SK-N-SH treated with all-trans-retinoic acid at 6 μM for 48 hours (cell line): ENCODE results near the gene DAGLA.

Experiments
- ATAC-seq: fragments of 200-7000 bp; cut with Tn5 transposase; 3 replicates; pipeline ENCODE4 v1.9.1; 2020; ENCODE audit warnings: mild to moderate bottlenecking, moderate library complexity
- BACH2 ChIP-seq: fragments of 250-450 bp; sonication (Bioruptor Pico); IDR thresholded peaks from 2 replicates; pipeline ENCODE4 v1.9.0; 2021; ENCODE audit warnings: mild to moderate bottlenecking, borderline replicate concordance
- ESRRG ChIP-seq: fragments of 250-450 bp; sonication (Bioruptor Pico); IDR thresholded peaks from 2 replicates; pipeline ENCODE4 v1.6.1; 2021; ENCODE audit warnings: mild to moderate bottlenecking
- GLIS3 ChIP-seq: fragments of 250-450 bp; sonication (Bioruptor Pico); IDR thresholded peaks from 2 replicates; pipeline ENCODE4 v1.5.0; 2020; ENCODE audit warnings: mild to moderate bottlenecking, moderate library complexity
- OSR1 ChIP-seq: fragments of 250-450 bp; sonication (Bioruptor Pico); IDR thresholded peaks from 2 replicates; pipeline ENCODE4 v1.8.0; 2022; ENCODE audit warnings: moderate library complexity, mild to moderate bottlenecking, inconsistent platforms
- PATZ1 ChIP-seq: fragments of 250-450 bp; sonication (Bioruptor Pico); IDR thresholded peaks from 2 replicates; pipeline ENCODE4 v1.8.0; 2020; ENCODE audit warnings: mild to moderate bottlenecking, moderate library complexity, borderline replicate concordance
- POU6F1 ChIP-seq: fragments of 250-450 bp; sonication (Bioruptor Pico); IDR thresholded peaks from 2 replicates; pipeline ENCODE4 v1.8.0; 2021; ENCODE audit warnings: low read depth, mild to moderate bottlenecking, moderate library complexity, borderline replicate concordance
- PPARA ChIP-seq: fragments of 250-450 bp; sonication (Bioruptor Pico); IDR thresholded peaks from 2 replicates; pipeline ENCODE4 v1.5.0; 2020; ENCODE audit warnings: mild to moderate bottlenecking, borderline replicate concordance
- TCF4 ChIP-seq: fragments of 250-450 bp; sonication (Bioruptor Pico); IDR thresholded peaks from 2 replicates; pipeline ENCODE4 v1.8.0; 2021; ENCODE audit warnings: mild to moderate bottlenecking, moderate library complexity, borderline replicate concordance
- TOX ChIP-seq: fragments of 250-450 bp; sonication (Bioruptor Pico); IDR thresholded peaks from 2 replicates; pipeline ENCODE4 v1.8.0; 2021; ENCODE audit warnings: mild to moderate bottlenecking, moderate library complexity, borderline replicate concordance
- ZFP3 ChIP-seq: fragments of 250-450 bp; sonication (Bioruptor Pico); IDR thresholded peaks from 2 replicates; pipeline ENCODE4 v1.5.0; 2020; ENCODE audit warnings: mild to moderate bottlenecking, moderate library complexity
- ZFP30 ChIP-seq: fragments of 450-650 bp; formaldehyde crosslinking; IDR thresholded peaks from 2 replicates; pipeline ENCODE4 v1.5.0; 2022; ENCODE audit warnings: mild to moderate bottlenecking, moderate library complexity
- ZNF565 ChIP-seq: fragments of 450-650 bp; formaldehyde crosslinking; conservative IDR thresholded peaks from 2 replicates; pipeline ENCODE4 v1.5.0; 2020; ENCODE audit warnings: low read depth, mild to moderate bottlenecking, moderate library complexity
- ZNF70 ChIP-seq: fragments of 450-650 bp; formaldehyde crosslinking; IDR thresholded peaks from 2 replicates; pipeline ENCODE4 v1.5.0; 2020; ENCODE audit warnings: mild to moderate bottlenecking, moderate library complexity
- ZNF8 ChIP-seq: fragments of 450-650 bp; formaldehyde crosslinking; IDR thresholded peaks from 2 replicates; pipeline ENCODE4 v1.5.0; 2020; ENCODE audit warnings: mild to moderate bottlenecking, moderate library complexity
- TF ChIP-seq, protein P1 (sequence below): fragments of 250-450 bp; sonication (Bioruptor Pico); IDR thresholded peaks from 2 replicates; pipeline ENCODE4 v1.5.0; 2020; ENCODE audit warnings: mild to moderate bottlenecking, moderate library complexity
- TF ChIP-seq, protein P2 (sequence below): fragments of 250-450 bp; sonication (Bioruptor Pico); IDR thresholded peaks from 2 replicates; pipeline ENCODE4 v1.5.1; 2021; ENCODE audit warnings: mild to moderate bottlenecking, moderate library complexity

Gene DAGLA

GRCh38 chr11:61792310-61793082 is 112.3 kb downstream of the DAGLA start, which contains the start of the genes FEN1 and TMEM258:
Gene FEN1 (plus strand): TSS chr11:61792911. CDS start chr11:61795362, 2,451 bp downstream.
Gene TMEM258 (minus strand): TSS chr11:61792599. CDS start chr11:61792558, 41 bp downstream.
- TF ChIP-seq ZNF8, result no peak
- no peak; the same call in 1 of the 2 replicates for TF ChIP-seq GLIS3 (CRISPR knock-in tag)
- TF ChIP-seq ZNF565 (CRISPR knock-in tag), result no peak
- TF ChIP-seq PATZ1 (CRISPR knock-in tag), result no peak
- TF ChIP-seq POU6F1, result no peak
- TF ChIP-seq BACH2, result no peak
- TF ChIP-seq OSR1 (CRISPR knock-in tag), result no peak
- TF ChIP-seq, all 23 proteins: peak for 0
- ATAC-seq, result peak; percentile 92

DNA sequence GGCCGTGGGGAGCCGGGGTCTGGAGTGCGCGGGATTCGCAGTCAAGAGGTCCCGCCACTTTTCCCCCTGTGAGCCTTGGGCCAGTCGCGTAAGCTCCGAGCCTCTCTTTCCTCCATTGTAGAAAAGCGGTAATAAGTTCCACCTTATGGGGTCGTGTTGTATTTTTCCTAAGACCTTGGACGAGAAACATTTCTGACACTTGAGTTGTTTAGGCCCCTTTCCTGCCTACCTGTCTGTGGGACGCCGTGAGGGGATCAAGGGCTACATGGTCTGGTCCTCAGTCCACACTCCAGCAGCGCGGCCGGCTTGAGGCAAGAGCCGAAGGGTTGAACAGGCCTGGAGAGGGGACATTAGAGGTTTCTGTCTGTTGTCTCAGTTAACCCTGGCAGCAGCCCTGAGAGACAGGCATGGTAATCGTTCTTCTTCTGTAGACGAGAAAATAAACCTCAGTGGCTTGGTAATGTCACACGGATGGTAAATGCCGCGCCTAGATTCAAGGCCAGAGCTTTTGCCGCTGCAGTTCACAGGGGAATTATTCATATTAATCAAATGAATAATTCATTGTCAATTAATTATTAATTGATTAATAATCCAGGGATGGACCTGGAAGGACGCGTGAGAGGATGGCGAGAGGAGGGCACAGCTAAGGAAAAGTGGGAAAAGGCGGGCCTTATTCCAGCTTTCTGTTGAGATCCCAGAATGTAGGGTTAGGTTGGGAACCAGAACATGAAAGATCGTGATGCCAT is 113.1 kb downstream of the DAGLA start:
- TF ChIP-seq ZNF70 (CRISPR knock-in tag) (no peak), ZFP30 (CRISPR knock-in tag) (no peak), ZFP3 (CRISPR knock-in tag) (no peak), ESRRG (CRISPR knock-in tag) (no peak), TOX (CRISPR knock-in tag) (no peak)
- peak; percentile 37 for ATAC-seq

DNA sequence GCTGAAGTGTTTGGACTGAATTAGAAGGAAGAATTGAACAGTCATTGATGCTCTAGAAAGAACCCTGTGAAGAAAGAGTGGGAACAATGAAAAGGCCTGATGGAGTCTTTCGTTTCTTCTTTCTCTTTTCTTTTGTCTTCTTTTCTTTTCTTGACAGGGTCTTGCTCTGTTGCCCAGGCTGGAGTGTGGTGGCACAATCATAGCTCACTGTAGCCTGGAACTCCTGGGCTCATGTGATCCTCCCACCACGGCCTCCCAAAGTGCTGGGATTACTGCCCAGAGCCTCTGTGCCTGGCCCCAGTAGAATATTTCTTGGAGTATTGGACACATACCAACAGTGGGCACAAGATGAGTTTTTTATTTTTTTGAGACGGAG is 113.6 kb downstream of the DAGLA start:
- TF ChIP-seq TOX (CRISPR knock-in tag) (no peak), PPARA (CRISPR knock-in tag) (no peak), TCF4 (no peak), OSR1 (CRISPR knock-in tag) (no peak), ESRRG (CRISPR knock-in tag) (no peak)
- TF ChIP-seq, all 23 proteins: peak for 0
- no peak for ATAC-seq

DNA sequence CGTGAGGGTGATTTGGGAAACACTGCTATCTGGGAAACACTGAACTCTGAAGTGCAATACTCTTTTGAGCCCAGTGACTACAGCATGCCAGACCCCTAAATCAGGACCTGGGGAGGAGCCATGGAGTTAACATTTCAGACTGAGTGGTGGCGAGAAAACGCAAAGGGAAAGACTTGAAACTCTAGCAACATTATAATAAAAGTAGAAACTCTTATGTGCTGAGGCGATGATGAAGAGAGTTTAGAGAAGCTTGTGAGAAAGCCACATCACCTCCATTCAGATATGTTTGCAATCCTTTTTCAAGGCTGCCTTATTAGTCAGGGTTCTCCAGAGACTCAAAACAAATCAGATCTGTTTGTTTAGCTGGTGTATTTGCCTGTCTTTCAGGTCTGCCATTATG is 114.4 kb downstream of the DAGLA start:
- TF ChIP-seq, protein P1, sequence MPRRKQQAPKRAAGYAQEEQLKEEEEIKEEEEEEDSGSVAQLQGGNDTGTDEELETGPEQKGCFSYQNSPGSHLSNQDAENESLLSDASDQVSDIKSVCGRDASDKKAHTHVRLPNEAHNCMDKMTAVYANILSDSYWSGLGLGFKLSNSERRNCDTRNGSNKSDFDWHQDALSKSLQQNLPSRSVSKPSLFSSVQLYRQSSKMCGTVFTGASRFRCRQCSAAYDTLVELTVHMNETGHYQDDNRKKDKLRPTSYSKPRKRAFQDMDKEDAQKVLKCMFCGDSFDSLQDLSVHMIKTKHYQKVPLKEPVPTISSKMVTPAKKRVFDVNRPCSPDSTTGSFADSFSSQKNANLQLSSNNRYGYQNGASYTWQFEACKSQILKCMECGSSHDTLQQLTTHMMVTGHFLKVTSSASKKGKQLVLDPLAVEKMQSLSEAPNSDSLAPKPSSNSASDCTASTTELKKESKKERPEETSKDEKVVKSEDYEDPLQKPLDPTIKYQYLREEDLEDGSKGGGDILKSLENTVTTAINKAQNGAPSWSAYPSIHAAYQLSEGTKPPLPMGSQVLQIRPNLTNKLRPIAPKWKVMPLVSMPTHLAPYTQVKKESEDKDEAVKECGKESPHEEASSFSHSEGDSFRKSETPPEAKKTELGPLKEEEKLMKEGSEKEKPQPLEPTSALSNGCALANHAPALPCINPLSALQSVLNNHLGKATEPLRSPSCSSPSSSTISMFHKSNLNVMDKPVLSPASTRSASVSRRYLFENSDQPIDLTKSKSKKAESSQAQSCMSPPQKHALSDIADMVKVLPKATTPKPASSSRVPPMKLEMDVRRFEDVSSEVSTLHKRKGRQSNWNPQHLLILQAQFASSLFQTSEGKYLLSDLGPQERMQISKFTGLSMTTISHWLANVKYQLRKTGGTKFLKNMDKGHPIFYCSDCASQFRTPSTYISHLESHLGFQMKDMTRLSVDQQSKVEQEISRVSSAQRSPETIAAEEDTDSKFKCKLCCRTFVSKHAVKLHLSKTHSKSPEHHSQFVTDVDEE, result no peak
- TF ChIP-seq, protein P2, sequence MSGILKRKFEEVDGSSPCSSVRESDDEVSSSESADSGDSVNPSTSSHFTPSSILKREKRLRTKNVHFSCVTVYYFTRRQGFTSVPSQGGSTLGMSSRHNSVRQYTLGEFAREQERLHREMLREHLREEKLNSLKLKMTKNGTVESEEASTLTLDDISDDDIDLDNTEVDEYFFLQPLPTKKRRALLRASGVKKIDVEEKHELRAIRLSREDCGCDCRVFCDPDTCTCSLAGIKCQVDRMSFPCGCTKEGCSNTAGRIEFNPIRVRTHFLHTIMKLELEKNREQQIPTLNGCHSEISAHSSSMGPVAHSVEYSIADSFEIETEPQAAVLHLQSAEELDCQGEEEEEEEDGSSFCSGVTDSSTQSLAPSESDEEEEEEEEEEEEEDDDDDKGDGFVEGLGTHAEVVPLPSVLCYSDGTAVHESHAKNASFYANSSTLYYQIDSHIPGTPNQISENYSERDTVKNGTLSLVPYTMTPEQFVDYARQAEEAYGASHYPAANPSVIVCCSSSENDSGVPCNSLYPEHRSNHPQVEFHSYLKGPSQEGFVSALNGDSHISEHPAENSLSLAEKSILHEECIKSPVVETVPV (CRISPR knock-in tag), result no peak
- TF ChIP-seq BACH2 (no peak), ESRRG (CRISPR knock-in tag) (no peak), GLIS3 (CRISPR knock-in tag) (no peak), OSR1 (CRISPR knock-in tag) (no peak), TCF4 (no peak), ZNF8 (no peak), PPARA (CRISPR knock-in tag) (no peak), ZNF70 (CRISPR knock-in tag) (no peak), ZFP3 (CRISPR knock-in tag) (no peak), ZNF565 (CRISPR knock-in tag) (no peak)
- ATAC-seq, result no peak
